Kidney (tissue), 14 donors: ENCODE measurements around the gene VWA8. TPM values are rescaled to one million over a fixed set of nuclear protein-coding genes. Genes with fewer than 3 reads are reported as not detected.

Experiments
- DNase-seq, 5 donors: peaks; one replicate each; pipeline ENCODE4 v3.0.0-alpha.2; 2013 to 2020
- FAIRE-seq: peaks from 2 replicates; lab custom pipeline; 2012; peaks lifted over from hg19 to GRCh38; lab: Jason Lieb, UNC
- H3K27ac ChIP-seq, 2 donors: one replicate each; pipeline ENCODE4 v1.7.0; 2013; ENCODE audit warnings: low read depth in 2 of 2, low read length in 2 of 2, inconsistent platforms in 1 of 2
- H3K27me3 ChIP-seq: one replicate; pipeline ENCODE4 v1.7.1; 2013; ENCODE audit warnings: low read length, inconsistent platforms; ENCODE audit not compliant: control insufficient read depth, insufficient read depth
- H3K36me3 ChIP-seq, 3 donors: one replicate each; pipeline versions ENCODE4 v1.7.0 to v1.7.1; 2013; ENCODE audit warnings: low read length in 3 of 3, control low read depth in 1 of 3, inconsistent platforms in 1 of 3; ENCODE audit not compliant: insufficient read depth in 3 of 3, control insufficient read depth in 2 of 3
- H3K4me1 ChIP-seq, 3 donors: one replicate each; pipeline versions ENCODE4 v1.7.0 to v1.7.1; 2013; ENCODE audit warnings: low read length in 3 of 3, inconsistent platforms in 1 of 3, low read depth in 1 of 3; ENCODE audit not compliant: control insufficient read depth in 2 of 3, insufficient read depth in 2 of 3
- H3K4me3 ChIP-seq, 3 donors: one replicate each; pipeline versions ENCODE4 v1.7.0 to v1.8.1; 2013; ENCODE audit warnings: low read length in 3 of 3, control low read depth in 1 of 3, inconsistent platforms in 1 of 3
- H3K9ac ChIP-seq, 3 donors: one replicate each; pipeline versions ENCODE4 v1.7.0 to v1.7.1; 2013; ENCODE audit warnings: low read length in 3 of 3, control low read depth in 1 of 3, inconsistent platforms in 1 of 3
- H3K9me3 ChIP-seq, 3 donors: one replicate each; pipeline versions ENCODE4 v1.7.0 to v1.7.1; 2013; ENCODE audit warnings: low read length in 3 of 3, control low read depth in 1 of 3, inconsistent platforms in 1 of 3; ENCODE audit not compliant: control insufficient read depth in 2 of 3, insufficient read depth in 1 of 3
- intact Hi-C: fragments of 100-400 bp; cut with DNase I; formaldehyde crosslinking; loops from one replicate; pipeline ENCODE4 v1.11.1; 2022
- polyA plus RNA-seq: library from polyadenylated mRNA; stranded (reverse); fragments of 350-450 nt; fragmentation: Illumina TruSeq; extraction: RNeasy Lipid Tissue Mini Kit (QIAGEN cat#74804); gene quantifications from one replicate; pipeline ENCODE4 v1.2.3, GENCODE V29; 2014; ENCODE audit warnings: low read depth, low replicate concordance; ENCODE audit not compliant: insufficient read depth
- total RNA-seq: library from RNA; stranded (reverse); fragmentation: NEBNext Ultra II Directional; extraction: Animal tissue kit (Norgen Biotek cat#: 25700); gene quantifications from one replicate; pipeline ENCODE4 v1.2.1, GENCODE V29; 2021
- TF ChIP-seq, protein P1 (sequence below): IDR thresholded peaks from 3 replicates; pipeline ENCODE4 v1.5.1; 2012; ENCODE audit warnings: mild to moderate bottlenecking, moderate library complexity, borderline replicate concordance; ENCODE audit not compliant: insufficient read depth; ENCODE audit errors: extremely low read depth
- donor health status: control.
- donor health status: control.
- donor health status: control.
- donor health status: control.
- donor health status: control.
- donor health status: DM: yes; HTN: yes; CAD: no.
- donor health status: Normal renal cell carcinoma (clear cell type).

Gene VWA8
- total and polyA plus RNA-seq, 2 donors from 2014 or later = 6.4 to 21.3 TPM

GRCh38 chr13:41785402-41786172, 175.3 kb downstream of the VWA8 start:
- FAIRE-seq = no peak
- H3K36me3 ChIP-seq = no peaks in the 10 kb centered on the region
- H3K27ac ChIP-seq = no peak overlapping the region
- H3K9ac ChIP-seq = no peak overlapping the region
- intact Hi-C loops = no loop called here
- TF ChIP-seq, protein P1, sequence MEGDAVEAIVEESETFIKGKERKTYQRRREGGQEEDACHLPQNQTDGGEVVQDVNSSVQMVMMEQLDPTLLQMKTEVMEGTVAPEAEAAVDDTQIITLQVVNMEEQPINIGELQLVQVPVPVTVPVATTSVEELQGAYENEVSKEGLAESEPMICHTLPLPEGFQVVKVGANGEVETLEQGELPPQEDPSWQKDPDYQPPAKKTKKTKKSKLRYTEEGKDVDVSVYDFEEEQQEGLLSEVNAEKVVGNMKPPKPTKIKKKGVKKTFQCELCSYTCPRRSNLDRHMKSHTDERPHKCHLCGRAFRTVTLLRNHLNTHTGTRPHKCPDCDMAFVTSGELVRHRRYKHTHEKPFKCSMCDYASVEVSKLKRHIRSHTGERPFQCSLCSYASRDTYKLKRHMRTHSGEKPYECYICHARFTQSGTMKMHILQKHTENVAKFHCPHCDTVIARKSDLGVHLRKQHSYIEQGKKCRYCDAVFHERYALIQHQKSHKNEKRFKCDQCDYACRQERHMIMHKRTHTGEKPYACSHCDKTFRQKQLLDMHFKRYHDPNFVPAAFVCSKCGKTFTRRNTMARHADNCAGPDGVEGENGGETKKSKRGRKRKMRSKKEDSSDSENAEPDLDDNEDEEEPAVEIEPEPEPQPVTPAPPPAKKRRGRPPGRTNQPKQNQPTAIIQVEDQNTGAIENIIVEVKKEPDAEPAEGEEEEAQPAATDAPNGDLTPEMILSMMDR = no peak
- no peaks in the 10 kb centered on the region for H3K9me3 ChIP-seq
- H3K27me3 ChIP-seq = no peaks in the 10 kb centered on the region
- DNase-seq = no peak
- H3K4me3 ChIP-seq = no peak overlapping the region
- H3K4me1 ChIP-seq = peaks cover 0 to 4% (median 0%) of the 10 kb centered on the region in 3 donors

- no peak overlapping the region for H3K27ac ChIP-seq
- TF ChIP-seq, protein P1 = no peak
- H3K4me3 ChIP-seq = no peak overlapping the region
- DNase-seq = no peak
- H3K4me1 ChIP-seq = peaks cover 0 to 4% (median 0%) of the 10 kb centered on the region in 3 donors
- intact Hi-C loops = no loop called here
- no peaks in the 10 kb centered on the region for H3K27me3 ChIP-seq
- H3K9me3 ChIP-seq = no peaks in the 10 kb centered on the region
- no peak overlapping the region for H3K9ac ChIP-seq
- no peak for FAIRE-seq
- peaks cover 0 to 1% (median 0%) of the 10 kb centered on the region in 3 donors for H3K36me3 ChIP-seq
Observed at GRCh38 chr13:41782086-41782485, 178.8 kb downstream of the VWA8 start.

DNA sequence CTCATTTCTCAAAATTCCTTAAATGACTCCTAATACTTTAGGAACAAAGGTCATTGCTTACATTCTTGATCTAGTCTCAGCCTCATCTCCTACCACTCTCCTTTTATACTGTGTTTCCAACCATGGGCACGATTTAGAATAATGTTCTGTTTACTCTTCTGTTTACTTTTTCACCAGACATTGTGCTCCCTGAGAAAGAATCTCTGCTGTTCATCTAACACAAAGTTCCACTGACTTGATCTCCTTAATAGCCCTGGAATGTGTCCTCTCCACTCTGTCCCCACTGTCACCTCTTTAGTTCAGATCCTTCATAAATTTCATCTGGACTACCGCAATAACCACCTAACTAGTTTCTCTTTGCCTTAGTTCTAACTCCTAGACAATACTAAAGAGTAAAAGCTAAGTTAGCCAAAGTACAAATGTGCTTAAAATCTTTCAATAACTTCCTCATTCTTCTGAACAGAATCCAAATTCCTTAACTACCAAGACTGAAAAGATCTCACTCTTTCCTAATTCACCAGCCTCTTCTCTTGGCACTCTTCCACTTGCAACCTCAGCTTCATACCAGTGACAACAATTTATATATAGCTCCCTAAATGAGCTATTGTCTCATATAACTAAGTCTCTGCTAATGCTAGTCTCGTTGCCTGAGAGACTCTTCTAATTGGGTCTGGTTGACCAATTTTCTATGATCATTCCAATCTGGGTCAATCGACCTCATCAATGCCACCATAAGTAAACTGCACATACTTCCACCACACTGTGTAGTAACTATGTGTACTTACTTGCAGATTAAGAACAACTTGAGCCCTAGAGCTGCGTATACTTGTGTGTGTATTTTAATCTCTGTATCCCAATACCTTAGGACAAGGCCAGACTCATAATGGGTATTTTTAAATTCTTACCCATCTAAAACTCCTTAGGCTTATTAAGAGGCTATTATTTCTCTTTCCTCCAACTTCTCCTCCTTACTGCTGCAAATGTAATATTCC, 179.9 kb downstream of the VWA8 start:
- intact Hi-C loops = no loop called here

More for the DNA sequence above, 179.9 kb downstream of the VWA8 start:
- FAIRE-seq (peak; percentile 44), DNase-seq (peak in 1 of 5 donors; percentile 12)
- peaks cover 0 to 3% (median 2%) of the 10 kb centered on the region in 3 donors for H3K36me3 ChIP-seq
- no peaks in the 10 kb centered on the region for H3K27me3 ChIP-seq
- H3K9me3 ChIP-seq = no peaks in the 10 kb centered on the region
- H3K4me3 ChIP-seq = peak overlapping the region in 1 of 3 donors; percentile 28
- TF ChIP-seq, protein P1 = no peak
- no peak overlapping the region for H3K9ac ChIP-seq
- no peak overlapping the region for H3K27ac ChIP-seq
- H3K4me1 ChIP-seq = peaks cover 0 to 4% (median 0%) of the 10 kb centered on the region in 3 donors
